GM19324 (cell line): ENCODE results near the gene ALDH4A1.
"Not testable (repeated sequence)": the region's sequence is repeated elsewhere in the genome, so short reads cannot be mapped to it uniquely, and the experiment has no call there.

Experiments used
- ATAC-seq: cut with Tn5 transposase; IDR thresholded peaks from one replicate; pipeline ENCODE4 v1.9.1; 2021; ENCODE audit warnings: mild to moderate bottlenecking, moderate library complexity; ENCODE audit not compliant: unreplicated experiment, low FRiP score

The ALDH4A1 gene

DNA sequence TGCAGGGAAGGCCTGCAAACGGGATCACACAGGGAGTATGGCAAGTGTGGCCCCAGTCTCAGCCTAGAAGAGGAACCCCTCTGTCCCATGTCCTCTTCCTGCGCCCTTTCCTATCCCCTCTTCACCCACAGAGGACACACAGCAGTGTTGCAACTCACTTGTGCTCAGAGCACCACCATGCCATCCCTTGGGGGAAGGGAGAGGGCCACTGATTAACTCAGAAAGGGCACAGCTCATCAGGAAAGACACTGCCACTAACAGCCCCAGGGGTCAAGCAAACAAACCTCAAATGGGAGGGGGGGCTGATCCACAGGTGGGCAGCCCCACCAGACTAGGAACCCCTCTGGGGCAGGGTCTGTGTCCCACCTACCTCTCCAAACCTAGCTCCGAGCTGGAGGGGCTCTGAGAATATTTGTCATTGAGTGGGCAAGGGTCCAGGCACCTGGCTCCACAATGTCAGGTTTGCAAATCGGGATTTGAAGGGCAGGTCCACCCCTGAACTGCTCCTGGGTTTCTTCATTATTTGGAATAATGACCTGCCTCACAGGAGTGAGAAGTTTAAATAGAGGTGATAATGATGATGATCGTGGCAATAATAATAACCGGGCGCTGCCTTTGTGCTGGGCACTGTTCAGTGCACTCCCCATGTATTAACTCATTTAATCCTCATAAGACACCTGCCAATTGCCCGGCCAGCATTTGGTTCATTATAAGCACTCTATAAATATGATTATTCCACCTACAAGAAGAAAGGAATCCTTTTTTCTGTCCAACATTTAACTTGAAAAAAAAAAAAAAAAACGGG, 1.0 kb downstream of the ALDH4A1 start:
- no peak for ATAC-seq

DNA sequence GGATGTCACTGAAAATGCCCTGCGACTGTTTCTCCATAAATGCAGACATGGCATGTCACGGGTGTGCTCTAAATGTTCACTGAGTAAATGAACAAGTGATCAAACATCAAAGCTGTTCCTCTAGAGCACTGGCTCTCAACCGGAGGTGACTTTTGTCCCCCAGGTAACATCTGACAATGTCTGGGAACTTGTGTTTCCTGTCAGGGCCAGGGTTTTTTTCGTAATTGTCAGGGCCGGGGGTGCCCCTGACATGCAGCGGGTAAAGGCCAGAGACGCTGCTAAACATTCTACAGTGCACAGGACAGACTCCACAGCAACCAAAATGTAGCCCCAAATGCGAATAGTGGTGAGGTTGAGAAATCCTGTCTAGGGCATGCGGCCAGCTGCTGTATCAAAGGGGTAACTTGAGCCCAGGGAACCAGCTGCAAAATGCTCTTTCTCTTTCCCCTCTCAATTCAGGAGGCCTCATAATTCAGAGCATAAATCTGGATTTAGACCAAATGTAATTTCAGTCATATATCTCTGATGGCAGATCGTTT, 2.0 kb downstream of the ALDH4A1 start:
- no peak for ATAC-seq

DNA sequence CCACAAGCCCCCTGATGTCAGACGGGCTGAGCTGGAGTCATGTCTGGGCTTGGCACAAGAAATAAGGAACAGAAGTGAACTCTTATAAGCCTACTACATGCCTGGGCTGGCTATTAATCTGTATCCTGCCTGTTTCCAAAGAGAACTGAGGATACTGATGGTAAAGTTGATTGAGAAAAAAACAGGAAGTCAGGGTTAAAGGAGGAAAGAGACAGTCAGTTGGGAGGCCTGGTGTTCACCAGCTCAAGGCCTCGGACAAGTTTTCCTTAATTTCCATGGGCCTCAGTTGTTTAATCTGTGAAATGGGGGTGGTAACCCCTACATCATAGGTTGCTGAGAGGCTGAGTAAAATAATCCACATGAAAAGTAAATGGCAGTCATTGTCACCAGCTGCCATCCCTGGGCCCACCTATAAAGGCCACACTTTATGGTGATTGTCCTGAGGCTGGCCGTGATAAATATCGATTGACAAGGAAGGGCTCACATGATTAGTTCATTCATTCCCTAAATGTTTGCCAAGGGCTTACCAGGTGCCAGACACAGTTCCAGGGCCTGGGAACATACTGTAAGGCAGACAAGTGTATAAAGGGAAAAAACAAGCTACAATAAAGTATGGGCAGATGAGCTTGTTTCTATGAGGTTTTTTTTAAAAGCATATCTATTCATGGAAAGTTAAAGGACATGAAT, 2.8 kb downstream of the ALDH4A1 start:
- no peak for ATAC-seq

DNA sequence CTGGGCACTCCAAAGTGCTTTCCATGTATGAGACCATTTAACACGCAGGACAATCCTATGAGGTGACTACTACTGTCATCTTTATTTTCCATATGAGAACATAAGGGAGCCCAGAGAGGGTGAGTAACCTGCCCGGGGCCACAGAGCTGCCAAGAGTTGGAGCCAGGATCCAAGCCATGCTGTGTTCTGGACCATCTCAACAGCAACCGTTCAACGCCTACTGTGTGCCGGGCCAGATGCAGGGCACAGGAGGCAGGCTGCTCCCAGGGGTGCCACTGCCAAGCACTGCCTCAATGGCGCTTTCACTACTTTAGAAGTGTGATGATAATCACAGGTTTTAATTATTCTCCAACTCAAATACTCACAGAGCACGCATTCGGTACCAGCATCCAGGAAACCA, 3.8 kb downstream of the ALDH4A1 start:
- no peak for ATAC-seq

DNA sequence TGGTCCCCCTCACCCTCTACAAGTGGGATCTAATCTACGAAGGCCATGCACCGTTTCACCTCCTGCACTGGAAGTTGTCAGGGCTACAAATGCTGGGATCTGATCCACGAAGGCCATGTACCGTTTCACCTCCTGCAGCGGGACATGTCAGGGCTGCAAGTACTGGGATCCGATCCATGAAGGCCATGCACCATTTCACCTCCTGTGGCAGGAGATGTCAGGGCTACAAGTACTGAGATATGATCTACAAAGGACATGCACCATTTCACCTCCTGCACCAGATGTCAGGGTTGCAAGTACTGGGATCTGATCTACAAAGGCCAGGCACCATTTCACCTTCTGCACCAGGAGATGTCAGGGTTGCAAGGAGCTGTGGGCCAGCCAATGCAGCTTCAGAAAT, 7.0 kb downstream of the ALDH4A1 start:
- no peak for ATAC-seq

DNA sequence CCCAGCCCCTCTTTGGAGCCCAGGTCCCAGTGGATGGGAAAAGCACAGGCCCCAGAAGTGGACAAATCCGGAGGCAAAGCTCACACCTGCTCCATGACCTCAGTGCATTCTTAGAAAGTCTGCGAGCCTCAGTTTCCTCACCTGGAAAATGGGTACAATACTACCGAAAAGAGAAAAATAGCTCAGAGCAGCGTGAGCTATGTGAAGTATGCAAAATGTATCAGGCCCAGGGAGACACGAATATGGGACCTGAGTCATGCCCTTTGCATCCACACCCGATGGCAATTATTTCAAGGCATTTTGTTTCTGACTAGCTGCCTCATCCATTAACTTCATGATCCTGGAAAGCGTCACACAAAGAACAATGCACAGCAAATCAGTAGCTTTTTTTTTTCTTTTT, 9.2 kb downstream of the ALDH4A1 start:
- no peak for ATAC-seq

DNA sequence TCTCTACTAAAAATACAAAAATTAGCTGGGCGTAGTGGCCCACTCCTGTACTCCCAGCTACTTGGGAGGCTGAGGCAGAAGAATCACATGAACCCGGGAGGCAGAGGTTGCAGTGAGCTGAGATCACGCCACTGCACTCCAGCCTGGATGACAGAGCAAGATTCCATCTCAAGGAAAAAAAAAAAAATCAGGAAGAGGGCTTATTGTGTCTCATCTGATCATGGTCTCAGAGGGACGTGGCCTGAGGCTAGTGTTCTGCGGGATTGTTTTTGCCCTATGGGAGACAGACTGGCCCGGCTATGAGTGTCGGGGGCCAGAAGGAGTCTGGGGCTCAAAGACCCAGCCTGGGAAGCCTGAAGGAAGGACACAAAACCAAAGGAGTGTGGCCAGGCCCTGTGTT, 10.5 kb downstream of the ALDH4A1 start:
- not testable (repeated sequence) for ATAC-seq

DNA sequence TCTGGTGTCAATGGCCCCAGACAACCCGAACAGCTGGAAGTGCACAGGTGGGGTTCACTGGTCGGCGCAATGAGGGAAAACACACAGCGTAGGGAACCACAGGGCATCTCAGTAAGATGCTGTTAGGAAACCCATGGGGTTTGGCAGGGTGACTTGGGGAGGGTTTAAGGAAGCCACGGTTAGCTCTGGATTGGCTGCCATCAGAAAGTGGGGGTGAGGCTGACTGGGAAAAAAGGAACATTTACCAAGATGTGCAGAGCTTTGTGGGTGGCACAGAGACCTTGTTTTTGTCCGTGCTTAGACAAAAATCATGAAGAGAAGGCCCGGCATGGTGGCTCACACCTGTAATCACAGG, 11.0 kb downstream of the ALDH4A1 start:
- no peak for ATAC-seq

DNA sequence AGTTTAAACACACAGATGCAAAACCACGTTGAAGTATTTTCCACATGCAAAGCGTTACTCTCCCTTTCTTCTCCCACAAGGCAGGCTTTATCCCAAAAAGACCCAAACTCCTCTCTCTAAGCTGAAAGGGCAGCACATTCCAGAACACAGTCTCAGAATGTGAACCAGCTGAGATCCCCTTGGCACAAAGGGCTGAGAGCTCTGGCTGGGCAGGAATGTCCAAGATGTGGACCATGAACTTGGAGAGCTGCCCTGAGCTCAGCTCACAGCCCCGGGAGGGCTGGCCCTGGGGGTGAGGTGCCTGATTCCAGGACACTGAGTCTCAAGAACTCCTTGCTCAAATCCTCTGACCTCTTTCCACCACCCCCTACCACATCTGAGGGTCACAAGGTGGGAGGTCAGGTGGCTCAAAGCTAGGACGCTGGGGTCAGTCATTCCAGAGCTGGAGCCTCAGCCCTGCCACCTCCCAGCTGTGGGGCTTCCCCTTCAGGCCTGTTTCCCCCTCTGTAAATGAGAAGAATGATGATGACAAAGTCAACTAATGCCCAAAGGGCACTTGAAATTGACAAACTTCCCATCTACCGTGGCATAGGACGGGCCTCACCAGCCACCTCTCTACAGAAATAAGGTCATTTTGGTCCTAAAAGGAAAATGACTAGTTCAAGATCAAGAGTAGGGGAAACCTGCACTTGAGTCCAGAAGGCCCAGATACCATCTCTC, 11.5 kb downstream of the ALDH4A1 start:
- ATAC-seq, result no peak

DNA sequence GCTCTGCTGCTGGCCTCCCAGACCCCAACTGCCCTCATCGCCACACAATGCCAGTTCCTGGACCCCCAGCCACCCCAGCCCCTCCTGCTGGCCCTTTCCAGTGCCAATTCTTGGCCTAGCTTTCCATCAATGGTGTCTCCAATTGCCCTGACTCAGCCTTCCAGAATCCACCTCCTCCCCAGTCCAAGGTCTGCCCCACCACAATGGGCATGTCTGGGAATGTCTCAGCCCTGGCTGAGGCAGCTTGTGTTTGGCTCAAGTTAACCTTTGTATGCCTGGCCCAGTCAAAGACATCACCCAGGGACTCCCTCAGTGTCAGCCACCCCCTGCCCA, 16.4 kb downstream of the ALDH4A1 start:
- no peak for ATAC-seq

DNA sequence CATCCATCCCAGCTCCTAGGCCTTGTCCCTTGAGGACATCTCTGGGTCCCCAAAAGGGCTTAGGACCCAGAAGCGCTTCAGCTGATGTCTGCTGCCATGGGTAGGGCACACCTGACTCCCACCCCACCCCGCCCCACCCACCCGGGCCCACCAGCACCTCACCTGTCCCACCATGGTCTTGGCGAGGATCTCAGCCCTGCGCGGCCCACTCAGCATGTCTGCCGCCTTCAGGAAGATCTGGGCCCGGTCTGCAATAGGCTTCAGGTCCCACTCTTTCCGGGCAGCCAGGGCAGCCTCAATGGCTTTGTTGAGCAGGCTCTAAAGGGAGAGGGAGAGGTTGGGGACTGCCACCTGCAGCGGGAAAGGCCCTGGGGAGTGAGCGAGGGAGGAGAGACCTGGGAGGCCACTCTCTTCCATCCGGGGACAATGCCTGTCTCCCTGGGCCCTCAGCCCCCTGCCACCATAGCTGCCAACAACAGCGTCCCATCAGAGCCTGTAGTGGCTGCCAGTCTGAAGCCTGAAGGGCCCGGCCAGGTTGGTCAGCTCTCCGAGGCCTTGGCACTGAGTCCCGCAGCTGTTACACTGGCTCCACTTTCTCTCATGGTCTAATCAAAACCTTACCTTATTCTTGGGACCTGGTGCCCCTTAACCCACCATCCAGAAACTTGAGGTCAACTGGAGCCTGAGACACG, 16.9 kb downstream of the ALDH4A1 start:
- no peak for ATAC-seq

DNA sequence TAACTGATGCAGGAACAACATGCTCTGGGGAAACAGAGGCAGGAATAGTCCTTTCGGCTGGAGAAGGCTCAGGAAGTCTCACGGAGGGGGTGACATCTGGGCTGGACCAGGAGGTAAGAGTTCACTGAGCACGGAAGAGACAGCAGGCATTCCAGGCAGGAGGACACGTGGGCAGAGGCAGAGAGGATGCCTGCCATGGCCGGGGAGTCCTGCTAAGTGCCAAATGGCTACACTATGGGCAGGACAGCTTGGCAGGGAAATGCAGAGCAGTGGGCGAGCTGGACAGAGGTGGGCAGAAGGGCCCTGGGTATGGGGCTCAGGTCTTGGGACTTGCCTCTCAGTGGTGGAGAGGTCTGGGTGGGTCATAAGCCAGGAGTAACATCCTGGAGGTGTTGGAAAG, 17.6 kb downstream of the ALDH4A1 start:
- ATAC-seq, result no peak

DNA sequence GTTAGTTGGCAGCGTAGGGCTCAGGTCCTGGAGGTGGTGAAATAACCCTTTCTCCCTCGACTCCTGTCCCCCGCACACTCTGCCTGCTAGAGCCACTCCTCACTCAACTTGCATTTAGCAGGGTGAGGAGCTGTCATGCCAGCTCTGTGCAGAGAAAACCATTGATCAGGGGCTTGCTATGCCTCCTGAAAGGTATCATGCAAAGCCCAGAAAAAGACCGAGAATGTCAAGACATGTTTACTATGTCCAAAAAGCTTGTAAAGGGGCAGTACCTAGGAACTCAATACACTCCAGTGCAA, 18.0 kb downstream of the ALDH4A1 start:
- no peak for ATAC-seq

DNA sequence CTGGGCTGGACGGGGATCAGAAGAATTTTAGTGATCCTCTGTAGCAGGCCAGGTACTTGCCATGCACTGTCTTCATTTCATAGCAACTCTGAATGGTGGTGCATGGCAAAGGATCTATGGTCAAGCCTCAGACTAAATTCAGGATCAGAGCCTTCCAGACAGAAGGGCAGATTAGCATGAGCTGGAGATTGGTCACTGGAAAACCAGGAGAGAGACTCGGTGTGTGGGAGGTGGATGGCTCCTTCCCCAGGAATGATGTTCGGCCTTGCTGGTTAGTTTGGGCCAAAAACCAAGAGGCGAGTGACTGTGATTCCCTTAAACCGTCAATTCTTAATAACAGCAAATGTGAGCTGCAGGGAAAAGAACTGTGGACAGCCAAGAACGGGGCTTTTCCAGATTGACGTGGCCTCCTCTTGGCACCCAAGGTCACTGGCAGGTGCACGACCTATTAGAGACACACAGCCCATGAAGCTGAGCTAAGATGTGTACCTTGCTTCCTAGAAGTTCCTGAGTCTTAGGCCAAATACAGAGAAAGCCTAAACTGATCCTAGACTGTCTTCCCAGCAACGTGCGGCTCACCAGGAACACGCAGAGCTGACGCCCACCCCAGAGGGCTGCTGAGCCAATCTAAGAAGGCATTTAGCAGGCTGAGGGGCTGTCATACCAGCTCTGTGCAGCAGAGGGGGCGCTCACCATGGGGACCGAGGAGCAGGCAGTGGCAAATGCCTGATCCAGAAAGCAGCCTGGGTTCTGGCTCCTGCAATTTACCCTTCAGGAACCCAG, 18.5 kb downstream of the ALDH4A1 start:
- ATAC-seq, result no peak

DNA sequence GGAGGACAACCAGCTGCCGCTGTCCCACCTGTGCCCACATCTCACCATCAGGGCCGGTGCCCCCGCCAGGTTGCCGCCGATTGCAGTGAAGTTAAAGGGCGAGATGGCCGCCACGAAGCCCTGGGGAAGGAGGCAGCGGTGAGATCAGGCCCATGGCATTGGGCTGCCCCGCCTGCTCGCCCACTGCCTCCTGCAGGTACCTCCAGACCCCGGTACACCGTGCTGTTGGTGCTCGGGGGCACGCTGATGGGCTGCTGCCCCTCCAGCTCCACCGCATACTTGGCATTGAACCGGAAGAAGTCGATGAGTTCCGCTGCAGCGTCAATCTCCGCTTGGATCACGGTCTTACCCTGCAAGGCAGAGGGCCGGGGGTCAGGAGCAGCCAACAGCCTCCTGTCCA, 19.3 kb downstream of the ALDH4A1 start:
- ATAC-seq, result no peak

DNA sequence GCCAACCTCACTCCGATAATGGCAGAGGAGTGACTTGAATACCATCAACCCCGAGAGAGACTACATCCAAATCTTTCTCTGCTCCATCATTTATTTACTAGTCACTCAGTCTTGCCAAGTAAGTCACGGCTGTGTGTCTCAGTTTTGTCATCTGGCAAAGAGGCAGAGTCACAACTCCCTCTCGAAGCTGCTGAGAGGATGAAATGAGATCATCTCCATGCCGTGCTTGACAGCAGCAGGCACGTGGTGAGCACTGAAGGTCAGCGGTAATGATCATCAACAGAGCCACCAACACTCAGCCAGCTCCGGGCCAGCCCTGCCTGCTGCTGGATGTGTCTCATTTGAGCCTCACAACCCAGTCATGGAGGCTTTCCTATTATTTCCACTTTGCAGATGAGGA, 19.9 kb downstream of the ALDH4A1 start:
- ATAC-seq, result no peak

DNA sequence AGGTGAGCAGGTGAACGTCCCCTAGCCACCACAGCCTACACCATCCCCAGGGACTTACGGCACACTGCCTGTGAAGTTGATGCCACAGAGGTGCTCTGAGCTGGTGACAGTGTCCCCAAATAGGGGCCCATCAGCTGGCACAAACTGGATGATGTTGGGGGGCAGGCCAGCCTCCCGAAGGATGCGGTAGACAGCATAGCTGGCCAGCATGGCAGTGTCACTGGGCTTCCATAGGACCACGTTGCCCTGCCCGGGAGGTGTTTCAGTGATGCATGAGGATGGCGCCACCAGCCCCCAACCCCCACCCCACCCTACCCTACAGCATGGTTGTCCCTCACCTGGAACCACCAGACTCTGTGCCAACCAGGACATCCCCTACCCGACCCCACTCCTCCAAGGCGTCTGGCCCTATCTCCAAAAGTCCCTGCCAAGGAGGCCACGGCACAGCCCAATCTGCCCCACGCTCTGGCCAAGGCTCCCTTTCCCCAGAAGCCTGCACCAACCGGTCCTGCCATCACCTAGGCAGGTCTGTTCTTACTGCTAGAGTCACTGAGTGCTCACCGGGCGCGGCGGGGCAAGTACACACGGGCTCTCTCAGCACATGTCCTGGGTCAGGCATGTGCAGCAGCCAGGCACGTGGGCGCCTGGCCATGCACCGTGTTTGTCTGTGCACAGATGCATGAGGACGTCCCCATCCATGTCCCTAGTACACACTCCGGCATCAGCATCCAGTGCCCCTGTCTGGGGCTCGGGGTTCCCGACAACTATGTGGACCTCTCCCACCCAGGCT, 20.5 kb downstream of the ALDH4A1 start:
- ATAC-seq, result no peak

DNA sequence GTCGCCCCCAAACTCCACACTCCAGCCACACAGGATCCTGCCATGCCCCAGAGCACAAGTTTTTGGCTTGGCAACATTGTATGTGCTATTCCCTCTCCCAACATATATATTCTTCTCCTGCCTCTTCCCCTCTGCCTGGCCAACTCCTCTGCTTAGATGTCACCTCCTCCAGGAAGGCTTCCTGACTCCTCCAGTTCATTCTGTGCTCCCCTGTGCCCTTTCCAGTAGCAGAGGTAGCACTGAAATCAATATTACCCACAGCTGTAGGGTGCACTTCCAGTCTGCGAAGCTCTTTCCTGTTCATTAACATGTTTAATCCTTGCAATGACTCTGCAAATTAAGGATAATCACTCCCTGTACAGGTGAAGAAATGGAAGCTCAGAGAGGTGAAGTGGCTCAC, 21.2 kb downstream of the ALDH4A1 start:
- ATAC-seq, result no peak

DNA sequence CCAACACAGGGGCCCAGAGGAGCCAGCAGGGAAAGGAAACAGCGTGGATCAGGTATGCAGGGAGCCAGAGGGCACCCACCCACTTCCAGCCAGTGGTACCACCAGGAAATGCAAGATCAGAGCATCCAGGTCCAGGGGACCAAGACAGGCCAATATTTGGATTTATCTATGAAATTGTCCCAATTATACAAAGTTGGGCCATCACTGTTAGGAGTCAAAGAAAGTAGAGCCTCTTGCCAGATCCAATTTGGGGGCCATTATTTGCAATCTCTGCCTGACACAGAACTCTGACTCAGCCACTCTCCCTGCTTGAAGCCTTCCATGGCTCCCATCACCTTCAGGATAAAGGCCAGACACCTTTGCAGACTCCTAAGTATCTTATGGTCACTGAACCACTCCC, 21.8 kb downstream of the ALDH4A1 start:
- ATAC-seq, result no peak
